NK-92 (cell line): Measurements from ENCODE around the gene IFT74.

Experiments
- DNase-seq: peaks from one replicate; lab custom pipeline; 2025; ENCODE audit not compliant: unreplicated experiment; lab: John Stamatoyannopoulos, UW

Gene IFT74

GRCh38 chr9:26955921-26956859 lies at the start of gene IFT74:
TSS of gene IFT74 (plus strand) at chr9:26956412. CDS start at chr9:26961968, 5,556 bp downstream.
- peak; percentile 45 for DNase-seq

DNA sequence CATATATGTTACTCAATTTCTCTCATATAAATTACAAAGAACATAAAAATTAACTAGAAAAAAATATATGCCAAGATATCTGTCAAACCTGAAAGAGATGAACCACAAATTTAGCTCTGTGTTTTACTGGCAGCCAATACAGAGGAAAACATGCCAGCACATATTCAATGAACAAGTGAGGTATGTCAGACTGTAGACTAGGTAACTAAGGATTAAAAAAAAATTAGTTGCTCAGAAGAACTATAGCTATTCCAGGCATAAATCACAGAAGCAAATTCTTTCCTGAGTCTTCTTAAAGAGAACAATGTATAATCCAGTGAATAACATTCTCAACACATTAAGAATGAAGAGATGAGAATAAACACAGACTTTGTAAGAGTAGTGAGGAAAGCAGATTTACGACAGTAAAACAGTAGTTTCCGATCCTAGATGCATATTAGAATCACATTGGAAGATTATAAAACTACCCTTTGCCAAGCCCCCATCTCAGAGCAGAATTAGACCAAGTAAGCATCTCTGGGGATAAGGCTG lies 43.0 kb upstream of the IFT74 start:
- DNase-seq = no peak

GRCh38 chr9:26919698-26920097 lies 36.5 kb upstream of the IFT74 start:
- no peak for DNase-seq

DNA sequence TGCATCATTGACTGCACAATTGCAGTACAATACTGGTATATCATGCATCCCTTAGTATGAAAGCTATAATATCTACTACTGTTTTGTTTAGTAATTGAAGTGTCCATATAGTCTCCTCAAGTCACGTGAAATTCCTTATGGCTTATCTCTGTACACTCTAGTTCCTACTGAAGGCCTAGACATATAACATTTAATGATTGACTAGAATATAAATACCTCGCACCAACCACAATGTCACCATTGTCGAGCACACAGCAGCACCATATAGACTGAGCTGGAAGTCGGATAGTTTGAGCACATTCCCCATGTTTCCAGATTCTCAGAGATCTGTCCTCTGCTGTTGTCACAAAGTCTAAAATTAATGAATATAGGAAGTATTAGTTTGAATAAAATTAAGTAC lies 30.6 kb upstream of the IFT74 start:
- no peak for DNase-seq

DNA sequence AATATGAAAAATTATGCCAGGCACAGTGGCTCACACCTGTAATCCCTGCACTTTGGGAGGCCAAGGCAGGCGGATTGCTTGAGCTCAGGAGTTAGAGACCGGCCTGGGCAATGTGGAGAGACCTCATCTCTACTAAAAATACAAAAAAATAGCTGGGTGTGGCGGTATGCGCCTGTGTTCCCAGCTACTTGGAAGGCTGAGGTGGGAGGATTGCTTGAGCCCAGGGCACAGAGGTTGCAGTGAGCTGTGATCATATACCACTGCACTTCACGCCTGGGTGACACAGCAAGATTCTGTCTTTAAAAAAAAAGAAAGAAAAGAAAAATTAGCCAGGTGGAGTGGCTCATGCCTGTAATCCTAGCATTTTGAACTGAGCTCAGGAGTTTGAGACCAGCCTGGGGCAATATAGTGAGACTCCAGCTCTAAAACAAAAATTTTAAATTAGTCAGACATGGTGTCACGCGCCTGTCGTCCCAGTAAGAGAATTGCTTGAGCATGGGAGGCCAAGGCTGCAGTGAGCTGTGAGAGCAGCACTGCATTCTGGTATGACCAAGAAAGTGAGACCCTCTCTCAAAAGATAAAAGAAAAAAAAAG lies 27.2 kb upstream of the IFT74 start:
- no peak for DNase-seq

GRCh38 chr9:26935847-26936246 lies 20.4 kb upstream of the IFT74 start:
- DNase-seq = no peak

- no peak for DNase-seq
Observed at GRCh38 chr9:26937816-26938371, 18.3 kb upstream of the IFT74 start.

DNA sequence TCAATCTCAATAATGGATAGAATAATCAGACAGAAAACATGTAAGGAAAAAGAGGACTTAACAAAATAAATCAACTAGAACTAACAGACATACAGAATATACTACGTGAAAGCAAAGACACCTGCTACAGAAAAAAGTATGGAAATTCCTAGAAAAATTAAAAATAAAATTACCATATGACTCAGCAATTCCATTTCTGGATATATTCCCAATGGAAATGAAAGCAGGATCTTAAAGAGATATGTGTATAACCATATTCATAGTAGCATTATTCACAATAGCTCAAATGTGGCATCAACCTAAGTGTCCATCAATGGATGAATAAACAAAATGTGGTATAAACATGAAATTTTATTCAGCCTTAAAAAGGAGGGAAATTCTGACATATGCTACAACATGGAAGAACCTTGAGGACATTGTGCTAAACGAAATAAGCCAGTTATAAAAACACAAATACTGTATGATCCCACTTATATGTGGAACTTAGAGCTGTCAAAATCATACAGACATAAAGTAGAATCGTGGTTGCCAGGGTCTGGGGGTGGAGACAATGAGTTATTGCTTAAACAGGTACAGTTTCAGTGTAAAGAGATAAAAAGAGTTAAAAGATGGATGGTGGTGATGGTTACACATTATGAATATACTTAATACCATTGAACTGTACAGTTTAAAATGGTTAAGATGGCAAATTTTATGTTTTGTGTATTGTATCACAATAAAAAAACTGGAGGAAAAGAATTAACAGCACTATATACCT lies 16.1 kb upstream of the IFT74 start:
- DNase-seq = no peak

GRCh38 chr9:26940779-26941178 lies 15.4 kb upstream of the IFT74 start:
- no peak for DNase-seq

DNA sequence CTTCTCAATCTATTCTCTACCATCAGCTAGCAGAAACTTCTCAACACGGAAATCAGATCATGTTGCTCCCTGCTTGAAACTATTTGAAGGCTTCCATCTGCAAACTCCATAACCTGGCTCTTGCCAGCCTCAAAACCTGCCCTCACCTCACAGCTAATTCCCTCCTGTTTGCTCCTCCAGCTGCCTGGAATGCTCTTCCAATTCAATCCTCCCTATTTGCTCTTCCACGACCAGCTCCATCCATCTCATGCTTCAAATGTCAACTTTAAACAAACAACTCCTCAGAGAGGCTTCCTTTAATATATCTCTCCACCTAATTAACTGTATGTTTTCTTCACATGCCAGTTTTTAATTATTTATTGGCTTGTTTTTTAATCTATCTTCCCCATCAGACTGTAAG lies 10.6 kb upstream of the IFT74 start:
- DNase-seq = no peak

DNA sequence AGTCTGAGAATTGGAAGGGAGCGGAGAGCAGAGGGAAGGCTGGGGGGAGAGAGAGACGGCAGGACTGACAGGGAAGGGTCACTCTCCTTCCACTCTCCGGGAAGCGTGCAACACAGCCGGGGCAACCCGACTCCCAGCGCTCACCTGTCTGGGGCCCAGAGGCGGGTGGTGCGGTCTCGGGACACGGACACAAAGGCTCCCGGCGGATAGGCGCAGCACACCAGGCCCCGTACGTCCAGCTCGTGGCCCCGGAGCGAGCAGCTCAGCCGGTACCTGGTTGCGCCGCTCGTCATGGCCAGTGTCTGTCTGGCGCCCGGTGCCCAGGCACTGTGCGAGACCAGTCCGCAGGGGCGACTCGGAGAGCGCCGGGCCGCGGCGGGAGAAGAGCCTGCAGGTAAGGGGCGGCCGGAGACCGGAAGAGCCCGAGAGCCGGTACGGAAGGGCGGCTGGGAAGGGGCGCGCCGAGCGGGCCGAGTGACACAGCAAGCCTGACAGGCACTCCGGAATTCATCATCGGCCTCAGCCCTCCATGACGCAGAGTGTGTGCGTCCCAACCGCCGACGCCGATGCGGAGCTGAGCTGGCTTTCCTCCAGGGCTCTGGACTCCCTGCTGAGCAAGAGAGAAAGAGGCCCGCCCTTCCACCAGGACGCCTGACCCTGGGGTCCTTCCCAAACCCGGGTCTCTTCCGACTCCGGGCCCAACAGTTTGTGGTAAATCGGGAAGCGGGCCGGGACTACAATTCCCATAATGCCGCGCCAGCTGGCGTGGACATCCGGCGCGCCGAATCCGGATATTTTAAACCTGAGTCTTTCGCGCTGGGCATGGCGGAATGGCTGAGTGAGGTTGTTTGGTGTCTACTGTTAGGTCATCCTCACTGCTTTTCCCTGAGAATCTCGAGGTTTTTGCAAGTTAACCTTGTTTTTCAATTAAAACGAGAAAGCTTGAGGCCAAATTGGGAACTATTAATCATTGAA lies 9.2 kb upstream of the IFT74 start, which contains the start of gene PLAA:
Gene PLAA (minus strand): TSS at position 490 of the 975 bp plus-strand sequence. CDS start 197 bp downstream, at position 293.
- DNase-seq = no peak

DNA sequence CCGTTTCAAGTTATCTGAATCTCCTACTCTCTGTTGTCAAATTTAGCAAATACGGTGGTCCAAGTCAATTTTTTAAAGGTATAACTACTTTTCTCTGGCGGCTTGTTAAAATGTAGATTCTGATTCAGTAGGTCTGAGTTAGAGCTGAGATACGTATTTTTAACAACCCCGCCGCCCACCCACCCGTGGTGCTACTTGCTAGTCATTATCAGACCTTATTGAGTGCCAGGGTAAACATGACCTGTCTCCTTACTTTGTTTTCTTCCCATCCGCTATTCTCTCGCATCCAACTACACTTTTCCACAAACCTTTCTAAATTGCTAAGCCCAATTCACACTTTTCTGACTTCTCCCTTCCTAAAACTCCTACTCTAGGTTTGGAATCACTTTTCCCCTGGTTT lies 8.5 kb upstream of the IFT74 start:
- DNase-seq = no peak

GRCh38 chr9:26949637-26950069 lies 6.6 kb upstream of the IFT74 start:
- no peak for DNase-seq

- no peak for DNase-seq
Observed at GRCh38 chr9:26950521-26950920, 5.7 kb upstream of the IFT74 start.

- no peak for DNase-seq
Observed at GRCh38 chr9:26951794-26952193, 4.4 kb upstream of the IFT74 start.

DNA sequence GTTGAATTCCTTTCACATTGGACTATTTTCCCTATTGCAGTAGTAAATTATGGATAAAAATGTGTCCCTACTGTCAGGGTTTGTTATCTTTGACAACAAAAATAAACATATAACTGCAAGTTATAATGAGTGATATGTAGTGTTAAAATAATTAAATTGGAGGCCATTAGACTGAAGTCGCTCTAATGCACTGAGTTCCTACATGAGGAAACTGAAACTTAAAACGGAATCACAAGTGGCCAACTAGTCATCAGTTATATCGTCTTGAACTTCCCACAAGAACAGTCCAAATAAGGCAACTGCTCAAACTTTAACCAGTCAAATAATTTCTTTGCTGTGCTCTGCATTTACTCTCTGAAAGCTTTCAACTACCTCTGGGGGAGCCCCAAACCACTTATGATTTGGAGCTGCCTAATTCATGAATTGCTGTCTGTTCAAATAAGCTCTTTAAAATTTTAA lies 2.1 kb upstream of the IFT74 start:
- DNase-seq = no peak

- DNase-seq = no peak
Observed at GRCh38 chr9:26955222-26955903, 849 bp upstream of the IFT74 start.

DNA sequence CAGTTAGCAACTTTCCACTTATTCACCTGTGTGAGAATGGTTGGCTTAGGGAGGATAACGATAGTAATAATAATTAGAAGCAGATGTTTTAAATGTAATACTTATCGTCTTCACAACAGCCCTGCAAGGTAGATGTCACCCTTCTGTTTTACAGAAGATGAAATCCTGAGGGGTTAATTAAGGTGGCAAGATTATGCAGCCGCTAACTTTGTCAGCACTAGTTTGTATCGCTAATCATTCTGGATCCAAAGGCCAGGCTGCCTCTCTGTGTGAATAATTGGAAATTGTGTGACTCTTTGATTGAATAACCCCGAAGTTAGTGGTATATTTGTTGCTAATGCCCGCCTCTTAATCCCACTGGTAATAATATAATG lies 635 bp downstream of the IFT74 start:
- DNase-seq = no peak

GRCh38 chr9:26971721-26972120 lies 15.5 kb downstream of the IFT74 start:
- no peak for DNase-seq
